Femur (tissue), 1 donor: ENCODE results near the gene MAP2K3.

Source experiments
- DNase-seq: peaks from one replicate; pipeline ENCODE4 v3.0.0-alpha.2; 2017

Gene MAP2K3

GRCh38 chr17:21252796-21253645 lies 31.5 kb upstream of the MAP2K3 start, which contains the start of gene NATD1:
NATD1 (minus strand) TSS chr17:21253410; CDS start chr17:21253264, 146 bp downstream.
- DNase-seq, result peak; percentile 93

- no peak for DNase-seq
Measured at GRCh38 chr17:21253646-21254441, 30.7 kb upstream of the MAP2K3 start.

GRCh38 chr17:21258593-21258992 lies 25.9 kb upstream of the MAP2K3 start:
- DNase-seq, result no peak

- no peak for DNase-seq
Measured at GRCh38 chr17:21262259-21262993, 22.1 kb upstream of the MAP2K3 start.

- DNase-seq, result no peak
Measured at GRCh38 chr17:21263376-21263775, 21.1 kb upstream of the MAP2K3 start.

GRCh38 chr17:21268596-21269188 lies 15.8 kb upstream of the MAP2K3 start:
- DNase-seq, result no peak

GRCh38 chr17:21269394-21269793 lies 15.1 kb upstream of the MAP2K3 start:
- no peak for DNase-seq

GRCh38 chr17:21271454-21272183 lies 12.9 kb upstream of the MAP2K3 start:
- no peak for DNase-seq

GRCh38 chr17:21272250-21272649 lies 12.3 kb upstream of the MAP2K3 start:
- DNase-seq, result no peak

GRCh38 chr17:21272881-21273792 lies 11.4 kb upstream of the MAP2K3 start:
- DNase-seq, result no peak

- DNase-seq, result peak; percentile 66
Measured at GRCh38 chr17:21275047-21275578, 9.4 kb upstream of the MAP2K3 start.

- peak; percentile 95 for DNase-seq
Measured at GRCh38 chr17:21275579-21276263, 8.8 kb upstream of the MAP2K3 start.

GRCh38 chr17:21276264-21276588 lies 8.3 kb upstream of the MAP2K3 start:
- no peak for DNase-seq

GRCh38 chr17:21277332-21277731 lies 7.2 kb upstream of the MAP2K3 start:
- DNase-seq, result no peak

- peak; percentile 46 for DNase-seq
Measured at GRCh38 chr17:21278450-21279197, 5.9 kb upstream of the MAP2K3 start.

GRCh38 chr17:21279198-21279535 lies 5.3 kb upstream of the MAP2K3 start:
- no peak for DNase-seq

- DNase-seq, result no peak
Measured at GRCh38 chr17:21279582-21279981, 4.9 kb upstream of the MAP2K3 start.

GRCh38 chr17:21280081-21280518 lies 4.4 kb upstream of the MAP2K3 start:
- peak; percentile 90 for DNase-seq

GRCh38 chr17:21282231-21282630 lies 2.3 kb upstream of the MAP2K3 start:
- no peak for DNase-seq
